Right lobe of liver (tissue), 6 donors: ENCODE measurements around the gene MASTL. TPM values are rescaled to one million over a fixed set of nuclear protein-coding genes. Genes with fewer than 3 reads are reported as not detected.

Experiments used
- ATAC-seq, 4 donors: fragments of 200-7000 bp; cut with Tn5 transposase; one replicate each; pipeline ENCODE4 v1.9.1; 2020; ENCODE audit warnings: mild to moderate bottlenecking in 4 of 4, moderate library complexity in 4 of 4
- DNase-seq, 3 donors: peaks; one replicate each; pipeline ENCODE4 v3.0.0-alpha.2; 2020
- H3K27ac ChIP-seq, 3 donors: fragments of 200-600 bp; one replicate each; pipeline ENCODE4 v1.8.0; 2022
- H3K27me3 ChIP-seq, 2 donors: fragments of 200-600 bp; one replicate each; pipeline ENCODE4 v1.8.0; 2022
- H3K36me3 ChIP-seq, 4 donors: fragments of 200-600 bp; sonication (generic) in 1 of 4; one replicate each; pipeline versions ENCODE4 v1.5.1 to v1.8.0; 2017 to 2022; ENCODE audit warnings: control low read depth in 1 of 4
- H3K4me1 ChIP-seq, 4 donors: fragments of 200-600 bp; sonication (generic) in 1 of 4; one replicate each; pipeline versions ENCODE4 v1.5.1 to v1.8.0; 2017 to 2022; ENCODE audit warnings: control low read depth in 1 of 4
- H3K4me3 ChIP-seq, 3 donors: fragments of 200-600 bp; one replicate each; pipeline ENCODE4 v1.8.0; 2022
- H3K9me3 ChIP-seq, 4 donors: fragments of 200-600 bp; sonication (generic) in 1 of 4; one replicate each; pipeline versions ENCODE4 v1.5.1 to v1.8.0; 2017 to 2022; ENCODE audit warnings: control low read depth in 1 of 4
- POLR2A ChIP-seq: fragments of 450-650 bp; IDR thresholded peaks from one replicate; pipeline ENCODE4 v1.6.1; 2017; ENCODE audit warnings: antibody characterized with exemption, mild to moderate bottlenecking
- WGBS: methylation state at CpG from one replicate; pipeline ENCODE4 v1.1.6; 2018; ENCODE audit warnings: low coverage, low lambda C conversion rate; ENCODE audit not compliant: insufficient coverage; ENCODE audit errors: missing lambda C conversion rate; 5-methylcytosine and 5-hydroxymethylcytosine counted together
- intact Hi-C, 2 donors: fragments of 100-400 bp; cut with DNase I; formaldehyde crosslinking; loops; one replicate each; pipeline versions ENCODE4 v1.11.2 to v1.14.1; 2022
- total RNA-seq, 6 experiments: library from RNA; depleted of rRNA in 2 of 6; stranded (reverse); fragments of >200 nt in 2 of 6; fragmentation: NEBNext Ultra II Directional in 3 of 6; extraction: Animal tissue kit (Norgen Biotek cat#: 25700) in 3 of 6; gene quantifications; one replicate each; pipeline versions ENCODE4 v1.1.0 to v1.2.4, GENCODE V29; 2016 to 2023
- TF ChIP-seq, protein P1 (sequence below), 4 donors: fragments of 200-600 bp in 3 of 4; fragments of 450-650 bp in 1 of 4; IDR thresholded peaks; one replicate each; pipeline versions ENCODE4 v1.5.1 to v1.8.0; 2016 to 2022; ENCODE audit warnings: antibody characterized with exemption in 4 of 4, mild to moderate bottlenecking in 2 of 4
- donor health status: DM: no; HTN: yes; CAD: no.
- donor health status: DM: no; HTN: no; CAD: no.
- donor health status: DM: no; HTN: no; CAD: no.
- donor health status: DM: no; HTN: yes; CAD: no.
- donor health status: DM: no; HTN: yes; CAD: no.

MASTL gene
- total RNA-seq, 6 experiments from 2014 or later: 1.8 to 3.7 (median 2.8) TPM

DNA sequence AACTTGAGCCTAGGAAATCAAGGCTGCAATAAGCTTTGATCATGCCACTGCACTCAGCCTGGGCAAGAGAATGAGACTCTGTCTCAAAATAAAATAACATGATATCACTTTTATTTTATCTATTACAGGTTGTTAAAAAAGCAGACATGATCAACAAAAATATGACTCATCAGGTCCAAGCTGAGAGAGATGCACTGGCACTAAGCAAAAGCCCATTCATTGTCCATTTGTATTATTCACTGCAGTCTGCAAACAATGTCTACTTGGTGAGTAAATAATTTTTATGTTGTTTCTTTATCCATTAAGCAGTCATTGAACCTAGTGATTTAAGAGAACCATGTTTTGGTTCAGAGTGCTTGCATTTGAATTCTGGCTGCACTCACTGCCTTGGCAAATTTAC is 3.3 kb downstream of the MASTL start:
- peaks cover 0 to under 1% (median 0%) of the 10 kb centered on the region in 4 donors for H3K4me1 ChIP-seq
- H3K36me3 ChIP-seq: peaks cover 0 to 27% (median 7%) of the 10 kb centered on the region in 4 donors
- H3K27ac ChIP-seq: no peak overlapping the region
- H3K4me3 ChIP-seq: no peak overlapping the region
- ATAC-seq (no peak), DNase-seq (no peak)
- no peaks in the 10 kb centered on the region for H3K27me3 ChIP-seq
- intact Hi-C loops: no loop called here
- no peaks in the 10 kb centered on the region for H3K9me3 ChIP-seq
- TF ChIP-seq, protein P1, sequence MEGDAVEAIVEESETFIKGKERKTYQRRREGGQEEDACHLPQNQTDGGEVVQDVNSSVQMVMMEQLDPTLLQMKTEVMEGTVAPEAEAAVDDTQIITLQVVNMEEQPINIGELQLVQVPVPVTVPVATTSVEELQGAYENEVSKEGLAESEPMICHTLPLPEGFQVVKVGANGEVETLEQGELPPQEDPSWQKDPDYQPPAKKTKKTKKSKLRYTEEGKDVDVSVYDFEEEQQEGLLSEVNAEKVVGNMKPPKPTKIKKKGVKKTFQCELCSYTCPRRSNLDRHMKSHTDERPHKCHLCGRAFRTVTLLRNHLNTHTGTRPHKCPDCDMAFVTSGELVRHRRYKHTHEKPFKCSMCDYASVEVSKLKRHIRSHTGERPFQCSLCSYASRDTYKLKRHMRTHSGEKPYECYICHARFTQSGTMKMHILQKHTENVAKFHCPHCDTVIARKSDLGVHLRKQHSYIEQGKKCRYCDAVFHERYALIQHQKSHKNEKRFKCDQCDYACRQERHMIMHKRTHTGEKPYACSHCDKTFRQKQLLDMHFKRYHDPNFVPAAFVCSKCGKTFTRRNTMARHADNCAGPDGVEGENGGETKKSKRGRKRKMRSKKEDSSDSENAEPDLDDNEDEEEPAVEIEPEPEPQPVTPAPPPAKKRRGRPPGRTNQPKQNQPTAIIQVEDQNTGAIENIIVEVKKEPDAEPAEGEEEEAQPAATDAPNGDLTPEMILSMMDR (IDR thresholded peaks at IDR 0.05): no peak
- no peak for TF ChIP-seq POLR2A

DNA sequence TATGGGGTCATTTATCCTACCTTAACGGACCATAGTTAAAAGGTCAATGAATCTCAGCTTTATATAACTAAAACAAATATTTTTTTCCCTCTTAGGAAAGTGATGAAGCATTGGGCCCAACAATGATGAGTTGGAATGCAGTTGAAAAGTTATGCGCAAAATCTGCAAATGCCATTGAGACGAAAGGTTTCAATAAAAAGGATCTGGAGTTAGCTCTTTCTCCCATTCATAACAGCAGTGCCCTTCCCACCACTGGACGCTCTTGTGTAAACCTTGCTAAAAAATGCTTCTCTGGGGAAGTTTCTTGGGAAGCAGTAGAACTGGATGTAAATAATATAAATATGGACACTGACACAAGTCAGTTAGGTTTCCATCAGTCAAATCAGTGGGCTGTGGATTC is 14.7 kb downstream of the MASTL start:
- Histone ChIP-seq H3K27ac (no peak overlapping the region), H3K4me3 (no peak overlapping the region), H3K4me1 (no peaks in the 10 kb centered on the region), H3K36me3 (peaks cover 0 to 44% (median 10%) of the 10 kb centered on the region in 4 donors), H3K9me3 (no peaks in the 10 kb centered on the region), H3K27me3 (no peaks in the 10 kb centered on the region)
- TF ChIP-seq, protein P1 (IDR thresholded peaks at IDR 0.05): no peak
- TF ChIP-seq POLR2A: no peak
- no peak for ATAC-seq
- 83% methylated on average over 4 of the region's 4 CpGs for WGBS
- intact Hi-C loops: no loop called here
- DNase-seq: no peak

DNA sequence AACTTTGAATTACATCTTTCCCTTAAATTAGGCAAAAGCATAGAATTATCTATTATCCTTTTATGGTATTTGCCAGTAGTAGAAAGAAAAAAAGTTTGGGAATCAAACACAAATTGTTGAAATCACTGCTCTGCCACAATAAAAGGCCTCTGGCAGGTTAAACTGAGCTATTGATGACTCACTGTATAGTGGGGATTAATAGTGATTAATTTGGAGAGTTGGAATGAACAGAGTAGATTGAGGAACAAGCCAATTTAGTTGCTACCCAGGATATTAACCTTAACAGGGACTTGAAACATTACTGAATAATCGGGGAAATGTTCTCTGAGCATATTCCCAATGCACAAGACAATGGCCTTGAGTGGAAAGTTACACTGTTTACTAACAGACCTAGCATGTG is 33.1 kb downstream of the MASTL start:
- H3K4me1 ChIP-seq: no peaks in the 10 kb centered on the region
- H3K36me3 ChIP-seq: peaks cover 0 to 3% (median 0%) of the 10 kb centered on the region in 4 donors
- no peaks in the 10 kb centered on the region for H3K27me3 ChIP-seq
- H3K4me3 ChIP-seq: no peak overlapping the region
- ATAC-seq: no peak
- DNase-seq: no peak
- intact Hi-C loops: no loop called here
- H3K9me3 ChIP-seq: no peaks in the 10 kb centered on the region
- no peak overlapping the region for H3K27ac ChIP-seq
- TF ChIP-seq, protein P1 (IDR thresholded peaks at IDR 0.05): no peak
- no peak for TF ChIP-seq POLR2A
- WGBS: 90% methylated on average over 1 of the region's 1 CpG

DNA sequence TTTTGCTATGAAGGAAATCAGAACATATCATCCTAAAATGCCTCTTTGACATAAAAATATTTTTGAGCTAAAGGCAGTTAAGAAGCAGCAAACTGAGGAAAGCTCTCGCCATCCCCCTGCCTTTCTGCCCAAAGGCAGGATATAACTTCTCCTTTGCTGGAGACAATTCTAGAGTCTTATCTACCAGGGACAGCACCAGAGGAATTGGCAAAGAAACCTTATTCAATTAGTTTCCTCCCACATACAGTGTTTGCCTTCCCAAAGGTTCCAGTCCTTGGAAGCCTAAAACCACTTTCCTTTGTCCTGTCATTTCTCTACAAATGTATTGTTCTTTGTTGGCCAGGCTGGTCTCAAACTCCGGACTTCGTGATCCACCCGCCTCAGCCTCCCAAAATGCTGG is 33.7 kb downstream of the MASTL start:
- Histone ChIP-seq H3K27me3 (no peaks in the 10 kb centered on the region), H3K27ac (no peak overlapping the region), H3K9me3 (no peaks in the 10 kb centered on the region), H3K4me1 (no peaks in the 10 kb centered on the region), H3K4me3 (no peak overlapping the region), H3K36me3 (peaks cover 0 to 3% (median 0%) of the 10 kb centered on the region in 4 donors)
- 82% methylated on average over 4 of the region's 4 CpGs for WGBS
- ATAC-seq (no peak), DNase-seq (no peak)
- TF ChIP-seq, protein P1 (IDR thresholded peaks at IDR 0.05): no peak
- TF ChIP-seq POLR2A: no peak
- intact Hi-C loops: no loop called here

DNA sequence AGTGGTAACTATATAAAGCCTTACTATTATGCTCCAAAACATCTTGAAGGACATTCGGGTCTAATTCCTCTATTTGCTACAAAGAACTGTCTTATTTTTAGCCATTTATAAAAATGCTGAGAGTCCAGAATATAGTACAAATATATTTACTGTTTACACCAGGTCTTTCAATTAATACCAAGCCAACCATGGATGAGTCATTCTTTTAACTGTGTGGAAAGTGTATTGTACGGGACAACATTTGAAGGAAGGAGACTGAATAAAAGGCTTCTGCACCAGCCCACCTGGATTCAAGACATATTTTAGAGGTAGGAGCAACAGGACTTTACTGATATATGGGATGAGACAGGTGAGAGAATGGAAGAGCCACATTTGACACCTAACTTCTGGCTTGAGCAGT is 35.4 kb downstream of the MASTL start:
- ATAC-seq (peak in 1 of 4 donors; percentile 31), DNase-seq (no peak)
- no peak for TF ChIP-seq POLR2A
- TF ChIP-seq, protein P1 (IDR thresholded peaks at IDR 0.05): no peak
- no peaks in the 10 kb centered on the region for H3K4me1 ChIP-seq
- 67% methylated on average over 2 of the region's 2 CpGs for WGBS
- no peaks in the 10 kb centered on the region for H3K9me3 ChIP-seq
- H3K27ac ChIP-seq: no peak overlapping the region
- H3K27me3 ChIP-seq: no peaks in the 10 kb centered on the region
- peaks cover 0 to 4% (median 1%) of the 10 kb centered on the region in 4 donors for H3K36me3 ChIP-seq
- no peak overlapping the region for H3K4me3 ChIP-seq
- intact Hi-C loops: no loop called here
